K562 (cell line): Measurements from ENCODE around the gene PRTN3. TPM values are rescaled to one million over a fixed set of nuclear protein-coding genes. Genes with fewer than 3 reads are reported as not detected.
A peak's percentile ranks its signal among the peaks of the same experiment; 100 is the strongest.

Experiments
- ETV6 ChIP-seq, 3 experiments: fragments of 150-350 bp in 1 of 3; sonication (generic) in 1 of 3; formaldehyde crosslinking in 1 of 3; IDR thresholded peaks; 2 replicates each; pipeline versions ENCODE4 v1.6.1 to v1.8.0; 2014 to 2022; ENCODE audit warnings: borderline replicate concordance in 2 of 3, low read depth in 2 of 3, antibody characterized with exemption in 1 of 3, low read length in 1 of 3, mild to moderate bottlenecking in 1 of 3, missing genetic modification reagents in 1 of 3
- FOXM1 ChIP-seq, 2 experiments: fragments of 450-650 bp in 1 of 2; sonication (generic) in 1 of 2; formaldehyde crosslinking in 1 of 2; IDR thresholded peaks; 2 replicates each; pipeline versions ENCODE4 v1.6.1 to v1.9.0; 2017 to 2022; ENCODE audit warnings: low read depth in 2 of 2, mild to moderate bottlenecking in 2 of 2, missing genetic modification reagents in 1 of 2, moderate library complexity in 1 of 2
- RAD51 ChIP-seq: fragments of 450-650 bp; IDR thresholded peaks from 2 replicates; pipeline ENCODE4 v1.7.1; 2016; ENCODE audit warnings: low read depth, mild to moderate bottlenecking, borderline replicate concordance
- RBM25 ChIP-seq: fragments of 200-400 bp; formaldehyde crosslinking; IDR thresholded peaks from 2 replicates; pipeline ENCODE4 v1.6.1; 2018; ENCODE audit warnings: low read length, low read depth, moderate library complexity; ENCODE audit not compliant: severe bottlenecking
- STAT5A ChIP-seq: IDR thresholded peaks from 2 replicates; pipeline ENCODE4 v1.6.1; 2012; ENCODE audit warnings: low read length, inconsistent platforms, borderline replicate concordance
- TCF3 ChIP-seq: sonication (generic); formaldehyde crosslinking; IDR thresholded peaks from 2 replicates; pipeline ENCODE4 v1.4.0; 2020; ENCODE audit warnings: mild to moderate bottlenecking, missing genetic modification reagents
- ZBTB7A ChIP-seq: IDR thresholded peaks from 2 replicates; pipeline ENCODE4 v1.6.1; 2011; ENCODE audit warnings: low read depth, mild to moderate bottlenecking, low read length, moderate library complexity, borderline replicate concordance; ENCODE audit not compliant: control insufficient read depth
- ZFP36 ChIP-seq: fragments of 150-350 bp; IDR thresholded peaks from 2 replicates; pipeline ENCODE4 v1.6.1; 2018; ENCODE audit warnings: low read length, low read depth; ENCODE audit not compliant: partially characterized antibody
- ZNF175 ChIP-seq: fragments of 200-800 bp; sonication (Bioruptor generic); IDR thresholded peaks from 2 replicates; pipeline ENCODE4 v1.6.1; 2016; ENCODE audit warnings: low read depth, mild to moderate bottlenecking, missing genetic modification characterization, missing compliant biosample characterization
- ZNF57 ChIP-seq: fragments of 450-650 bp; formaldehyde crosslinking; IDR thresholded peaks from 2 replicates; pipeline ENCODE4 v1.4.0; 2020; ENCODE audit warnings: mild to moderate bottlenecking, moderate library complexity
- ZNF780A ChIP-seq: fragments of 250-450 bp; sonication (Bioruptor Pico); IDR thresholded peaks from 2 replicates; pipeline ENCODE4 v1.5.0; 2021; ENCODE audit warnings: mild to moderate bottlenecking
- polyA plus RNA-seq, 8 experiments: library from polyadenylated mRNA; depleted of rRNA in 4 of 8; stranded (reverse) in 5 of 8; unstranded in 3 of 8; fragments of >200 nt; fragmentation: Nextera tagmentation in 2 of 8; fragmentation: Illumina TruSeq in 1 of 8; extraction: Ambion mirVana in 2 of 8; extraction: Trizol in 1 of 8; gene quantifications; 2 replicates each; pipeline versions ENCODE4 v1.2.1 to v1.2.3, GENCODE V29; 2011 to 2014; ENCODE audit warnings: inconsistent platforms in 1 of 8, missing spikeins in 1 of 8
- total RNA-seq, 7 experiments: library from RNA; depleted of rRNA in 6 of 7; stranded (reverse); fragments of >200 nt in 6 of 7; fragmentation: Illumina TruSeq in 2 of 7; extraction: Trizol in 2 of 7; gene quantifications; 2 replicates each; pipeline versions ENCODE4 v1.2.1 to v1.2.3, GENCODE V29; 2011 to 2021; ENCODE audit warnings: low replicate concordance in 1 of 7
- TF ChIP-seq, protein P1 (sequence below): IDR thresholded peaks from 2 replicates; pipeline ENCODE4 v1.6.1; 2016; ENCODE audit warnings: missing genetic modification characterization, missing compliant biosample characterization
- TF ChIP-seq, protein P2 (sequence below): sonication (generic); formaldehyde crosslinking; IDR thresholded peaks from 2 replicates; pipeline ENCODE4 v1.8.0; 2022; ENCODE audit warnings: mild to moderate bottlenecking, missing genetic modification reagents
- TF ChIP-seq, protein P3 (sequence below): fragments of 250-450 bp; sonication (Bioruptor Pico); IDR thresholded peaks from 2 replicates; pipeline ENCODE4 v1.5.0; 2020; ENCODE audit warnings: mild to moderate bottlenecking, borderline replicate concordance
- TF ChIP-seq, protein P4 (sequence below): sonication (generic); formaldehyde crosslinking; IDR thresholded peaks from 2 replicates; pipeline ENCODE4 v1.8.1; 2023; ENCODE audit warnings: missing genetic modification reagents, mild to moderate bottlenecking, borderline replicate concordance

Gene PRTN3
- total and polyA plus RNA-seq, 9 of the 15 experiments (the other 6 are each of a cell fraction or from before 2014, with no cell fraction given): 0.14 to 0.86 (median 0.43) TPM; not detected in 3

DNA sequence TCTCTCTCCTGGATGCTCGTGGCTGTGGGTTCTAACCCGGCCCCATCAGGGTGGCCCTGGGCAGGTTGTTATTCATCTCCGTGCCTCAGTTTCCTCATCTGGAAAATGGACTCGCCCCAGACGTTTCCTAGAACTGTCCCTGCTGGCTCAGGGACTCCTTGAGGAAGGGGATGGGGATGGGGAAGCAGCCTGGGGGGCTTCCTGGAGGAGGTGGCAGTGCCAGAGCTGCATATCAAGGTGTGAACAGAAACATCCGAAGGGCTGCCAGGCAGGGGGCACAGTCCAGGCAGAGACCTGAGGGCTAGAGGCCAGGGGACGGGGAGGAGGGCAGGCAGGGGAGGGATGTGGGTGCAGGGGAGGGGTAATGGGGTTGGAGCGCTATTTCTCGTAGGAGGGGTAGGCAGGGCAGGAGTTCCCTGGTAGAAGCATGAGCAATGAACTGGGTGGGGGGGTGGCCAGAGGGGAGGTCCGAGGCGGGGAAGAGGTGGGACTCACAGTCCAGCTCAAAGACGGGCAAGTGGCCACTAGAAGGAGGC lies 7.7 kb downstream of the PRTN3 start (continued):
- TF ChIP-seq FOXM1 (IDR thresholded peaks at IDR 0.05; ENCODE audit: low read depth) (no peak), FOXM1 (CRISPR knock-in tag; IDR thresholded peaks at IDR 0.05; ENCODE audit: low read depth) (no peak), ZNF780A (CRISPR knock-in tag) (no peak), TCF3 (CRISPR knock-in tag) (no peak), ETV6 (IDR thresholded peaks at IDR 0.05; ENCODE audit: borderline replicate concordance in 1 of 2, low read depth in 2 of 2, low read length in 1 of 2) (no peak), ETV6 (CRISPR knock-in tag; IDR thresholded peaks at IDR 0.05; ENCODE audit: borderline replicate concordance) (no peak), ZNF57 (CRISPR knock-in tag) (no peak), RAD51 (no peak), RBM25 (peak; percentile 73), STAT5A (no peak), ZFP36 (peak; percentile 96), ZNF175 (CRISPR knock-in tag) (no peak), ZBTB7A (peak; percentile 35; the same call in 1 of the 2 replicates)
- TF ChIP-seq, protein P1, sequence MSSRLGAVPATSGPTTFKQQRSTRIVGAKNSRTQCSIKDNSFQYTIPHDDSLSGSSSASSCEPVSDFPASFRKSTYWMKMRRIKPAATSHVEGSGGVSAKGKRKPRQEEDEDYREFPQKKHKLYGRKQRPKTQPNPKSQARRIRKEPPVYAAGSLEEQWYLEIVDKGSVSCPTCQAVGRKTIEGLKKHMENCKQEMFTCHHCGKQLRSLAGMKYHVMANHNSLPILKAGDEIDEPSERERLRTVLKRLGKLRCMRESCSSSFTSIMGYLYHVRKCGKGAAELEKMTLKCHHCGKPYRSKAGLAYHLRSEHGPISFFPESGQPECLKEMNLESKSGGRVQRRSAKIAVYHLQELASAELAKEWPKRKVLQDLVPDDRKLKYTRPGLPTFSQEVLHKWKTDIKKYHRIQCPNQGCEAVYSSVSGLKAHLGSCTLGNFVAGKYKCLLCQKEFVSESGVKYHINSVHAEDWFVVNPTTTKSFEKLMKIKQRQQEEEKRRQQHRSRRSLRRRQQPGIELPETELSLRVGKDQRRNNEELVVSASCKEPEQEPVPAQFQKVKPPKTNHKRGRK (tag): no peak
- TF ChIP-seq, protein P2, sequence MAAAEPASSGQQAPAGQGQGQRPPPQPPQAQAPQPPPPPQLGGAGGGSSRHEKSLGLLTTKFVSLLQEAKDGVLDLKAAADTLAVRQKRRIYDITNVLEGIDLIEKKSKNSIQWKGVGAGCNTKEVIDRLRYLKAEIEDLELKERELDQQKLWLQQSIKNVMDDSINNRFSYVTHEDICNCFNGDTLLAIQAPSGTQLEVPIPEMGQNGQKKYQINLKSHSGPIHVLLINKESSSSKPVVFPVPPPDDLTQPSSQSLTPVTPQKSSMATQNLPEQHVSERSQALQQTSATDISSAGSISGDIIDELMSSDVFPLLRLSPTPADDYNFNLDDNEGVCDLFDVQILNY: no peak
- TF ChIP-seq, protein P3, sequence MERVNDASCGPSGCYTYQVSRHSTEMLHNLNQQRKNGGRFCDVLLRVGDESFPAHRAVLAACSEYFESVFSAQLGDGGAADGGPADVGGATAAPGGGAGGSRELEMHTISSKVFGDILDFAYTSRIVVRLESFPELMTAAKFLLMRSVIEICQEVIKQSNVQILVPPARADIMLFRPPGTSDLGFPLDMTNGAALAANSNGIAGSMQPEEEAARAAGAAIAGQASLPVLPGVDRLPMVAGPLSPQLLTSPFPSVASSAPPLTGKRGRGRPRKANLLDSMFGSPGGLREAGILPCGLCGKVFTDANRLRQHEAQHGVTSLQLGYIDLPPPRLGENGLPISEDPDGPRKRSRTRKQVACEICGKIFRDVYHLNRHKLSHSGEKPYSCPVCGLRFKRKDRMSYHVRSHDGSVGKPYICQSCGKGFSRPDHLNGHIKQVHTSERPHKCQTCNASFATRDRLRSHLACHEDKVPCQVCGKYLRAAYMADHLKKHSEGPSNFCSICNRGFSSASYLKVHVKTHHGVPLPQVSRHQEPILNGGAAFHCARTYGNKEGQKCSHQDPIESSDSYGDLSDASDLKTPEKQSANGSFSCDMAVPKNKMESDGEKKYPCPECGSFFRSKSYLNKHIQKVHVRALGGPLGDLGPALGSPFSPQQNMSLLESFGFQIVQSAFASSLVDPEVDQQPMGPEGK (CRISPR knock-in tag): no peak
- TF ChIP-seq, protein P4, sequence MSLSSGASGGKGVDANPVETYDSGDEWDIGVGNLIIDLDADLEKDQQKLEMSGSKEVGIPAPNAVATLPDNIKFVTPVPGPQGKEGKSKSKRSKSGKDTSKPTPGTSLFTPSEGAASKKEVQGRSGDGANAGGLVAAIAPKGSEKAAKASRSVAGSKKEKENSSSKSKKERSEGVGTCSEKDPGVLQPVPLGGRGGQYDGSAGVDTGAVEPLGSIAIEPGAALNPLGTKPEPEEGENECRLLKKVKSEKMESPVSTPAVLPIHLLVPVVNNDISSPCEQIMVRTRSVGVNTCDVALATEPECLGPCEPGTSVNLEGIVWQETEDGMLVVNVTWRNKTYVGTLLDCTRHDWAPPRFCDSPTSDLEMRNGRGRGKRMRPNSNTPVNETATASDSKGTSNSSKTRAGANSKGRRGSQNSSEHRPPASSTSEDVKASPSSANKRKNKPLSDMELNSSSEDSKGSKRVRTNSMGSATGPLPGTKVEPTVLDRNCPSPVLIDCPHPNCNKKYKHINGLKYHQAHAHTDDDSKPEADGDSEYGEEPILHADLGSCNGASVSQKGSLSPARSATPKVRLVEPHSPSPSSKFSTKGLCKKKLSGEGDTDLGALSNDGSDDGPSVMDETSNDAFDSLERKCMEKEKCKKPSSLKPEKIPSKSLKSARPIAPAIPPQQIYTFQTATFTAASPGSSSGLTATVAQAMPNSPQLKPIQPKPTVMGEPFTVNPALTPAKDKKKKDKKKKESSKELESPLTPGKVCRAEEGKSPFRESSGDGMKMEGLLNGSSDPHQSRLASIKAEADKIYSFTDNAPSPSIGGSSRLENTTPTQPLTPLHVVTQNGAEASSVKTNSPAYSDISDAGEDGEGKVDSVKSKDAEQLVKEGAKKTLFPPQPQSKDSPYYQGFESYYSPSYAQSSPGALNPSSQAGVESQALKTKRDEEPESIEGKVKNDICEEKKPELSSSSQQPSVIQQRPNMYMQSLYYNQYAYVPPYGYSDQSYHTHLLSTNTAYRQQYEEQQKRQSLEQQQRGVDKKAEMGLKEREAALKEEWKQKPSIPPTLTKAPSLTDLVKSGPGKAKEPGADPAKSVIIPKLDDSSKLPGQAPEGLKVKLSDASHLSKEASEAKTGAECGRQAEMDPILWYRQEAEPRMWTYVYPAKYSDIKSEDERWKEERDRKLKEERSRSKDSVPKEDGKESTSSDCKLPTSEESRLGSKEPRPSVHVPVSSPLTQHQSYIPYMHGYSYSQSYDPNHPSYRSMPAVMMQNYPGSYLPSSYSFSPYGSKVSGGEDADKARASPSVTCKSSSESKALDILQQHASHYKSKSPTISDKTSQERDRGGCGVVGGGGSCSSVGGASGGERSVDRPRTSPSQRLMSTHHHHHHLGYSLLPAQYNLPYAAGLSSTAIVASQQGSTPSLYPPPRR (CRISPR knock-in tag): no peak
